ENCODE results near the gene ACOT6. TPM values are rescaled to one million over a fixed set of nuclear protein-coding genes. Genes with fewer than 3 reads are reported as not detected.
"Not testable (repeated sequence)": the region's sequence is repeated elsewhere in the genome, so short reads cannot be mapped to it uniquely, and the experiment has no call there.

Gene ACOT6, protein sequence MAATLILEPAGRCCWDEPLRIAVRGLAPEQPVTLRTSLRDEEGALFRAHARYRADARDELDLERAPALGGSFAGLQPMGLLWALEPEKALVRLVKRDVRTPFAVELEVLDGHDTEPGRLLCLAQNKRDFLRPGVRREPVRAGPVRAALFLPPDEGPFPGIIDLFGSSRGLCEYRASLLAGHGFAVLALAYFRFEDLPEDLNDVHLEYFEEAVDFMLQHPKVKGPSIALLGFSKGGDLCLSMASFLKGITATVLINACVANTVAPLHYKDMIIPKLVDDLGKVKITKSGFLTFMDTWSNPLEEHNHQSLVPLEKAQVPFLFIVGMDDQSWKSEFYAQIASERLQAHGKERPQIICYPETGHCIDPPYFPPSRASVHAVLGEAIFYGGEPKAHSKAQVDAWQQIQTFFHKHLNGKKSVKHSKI
- total RNA-seq (2022) (not detected in 2 replicates), Bru-seq, nascent RNA (not detected), BruChase-seq, experiment 1, labeled RNA remaining after a 6-hour chase (not detected), BruChase-seq, experiment 2, labeled RNA remaining after a 2-hour chase (not detected)
- long read RNA-seq = 0 reads

- TF ChIP-seq, protein P1, sequence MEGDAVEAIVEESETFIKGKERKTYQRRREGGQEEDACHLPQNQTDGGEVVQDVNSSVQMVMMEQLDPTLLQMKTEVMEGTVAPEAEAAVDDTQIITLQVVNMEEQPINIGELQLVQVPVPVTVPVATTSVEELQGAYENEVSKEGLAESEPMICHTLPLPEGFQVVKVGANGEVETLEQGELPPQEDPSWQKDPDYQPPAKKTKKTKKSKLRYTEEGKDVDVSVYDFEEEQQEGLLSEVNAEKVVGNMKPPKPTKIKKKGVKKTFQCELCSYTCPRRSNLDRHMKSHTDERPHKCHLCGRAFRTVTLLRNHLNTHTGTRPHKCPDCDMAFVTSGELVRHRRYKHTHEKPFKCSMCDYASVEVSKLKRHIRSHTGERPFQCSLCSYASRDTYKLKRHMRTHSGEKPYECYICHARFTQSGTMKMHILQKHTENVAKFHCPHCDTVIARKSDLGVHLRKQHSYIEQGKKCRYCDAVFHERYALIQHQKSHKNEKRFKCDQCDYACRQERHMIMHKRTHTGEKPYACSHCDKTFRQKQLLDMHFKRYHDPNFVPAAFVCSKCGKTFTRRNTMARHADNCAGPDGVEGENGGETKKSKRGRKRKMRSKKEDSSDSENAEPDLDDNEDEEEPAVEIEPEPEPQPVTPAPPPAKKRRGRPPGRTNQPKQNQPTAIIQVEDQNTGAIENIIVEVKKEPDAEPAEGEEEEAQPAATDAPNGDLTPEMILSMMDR (IDR thresholded peaks at IDR 0.05; ENCODE audit: unreplicated experiment) = no peak
- Mint-ChIP-seq H3K27ac (ENCODE audit: low read depth, unreplicated experiment) (no peak within 1 kb of the TSS), H3K36me3 (ENCODE audit: insufficient read depth, unreplicated experiment) (peaks cover 6% of the 10 kb centered on the region), H3K9me3 (ENCODE audit: unreplicated experiment) (no peaks in the 10 kb centered on the region), H3K4me3 (ENCODE audit: unreplicated experiment) (peak within 1 kb of the TSS; percentile 69), H3K27me3 (ENCODE audit: insufficient read depth, unreplicated experiment) (no peaks in the 10 kb centered on the region), H3K4me1 (ENCODE audit: insufficient read depth, unreplicated experiment) (no peaks in the 10 kb centered on the region)
- intact Hi-C loops (cut with micrococcal nuclease) = no loop called here
- peak; percentile 51 for DNase-seq (ENCODE audit: unreplicated experiment)
- BruUV-seq (replicated peaks) = no TSS peak
- ChIA-PET POLR2A (interaction anchor here (0.9 to 1.6 kb wide), 5 partner anchors 11 to 122 kb away, joined by 3 to 4 read pairs (median 3); partner anchors contain the start of genes ACOT2, DNAL1 and RIOX1), CTCF (interaction anchor here (0.5 to 1.1 kb wide), 3 partner anchors 20 to 165 kb away, joined by 3 read pairs; no protein-coding TSS in a partner anchor)
Observed at GRCh38 chr14:73612339-73613045, at the start of gene ACOT6. Gene ACOT6 (plus strand): TSS chr14:73612517. CDS start chr14:73612572, 55 bp downstream.

- H3K27ac Mint-ChIP-seq (ENCODE audit: low read depth, unreplicated experiment); DNase-seq (ENCODE audit: unreplicated experiment); H3K4me3 Mint-ChIP-seq (ENCODE audit: unreplicated experiment); H3K27me3 Mint-ChIP-seq (ENCODE audit: insufficient read depth, unreplicated experiment); BruUV-seq (replicated peaks); H3K4me1 Mint-ChIP-seq (ENCODE audit: insufficient read depth, unreplicated experiment); intact Hi-C loops (cut with micrococcal nuclease); CTCF ChIA-PET; H3K36me3 Mint-ChIP-seq (ENCODE audit: insufficient read depth, unreplicated experiment); H3K9me3 Mint-ChIP-seq (ENCODE audit: unreplicated experiment): not testable (repeated sequence)
- POLR2A ChIA-PET = interaction anchor here (0.7 kb wide), 1 partner anchor 57 kb away, joined by 3 read pairs; no protein-coding TSS in a partner anchor
Observed at GRCh38 chr14:73562696-73563095, 49.6 kb upstream of the ACOT6 start.

- POLR2A ChIA-PET = interaction anchor here (0.6 to 4.8 kb wide), 4 partner anchors 39 to 262 kb away, joined by 3 to 33 read pairs (median 3); no protein-coding TSS in a partner anchor
- intact Hi-C loops (cut with micrococcal nuclease) = loop anchor here (5.0 kb wide), 1 partner anchor 39 kb away; no protein-coding TSS in a partner anchor
- not testable (repeated sequence) for H3K4me3 Mint-ChIP-seq (ENCODE audit: unreplicated experiment); DNase-seq (ENCODE audit: unreplicated experiment); H3K27me3 Mint-ChIP-seq (ENCODE audit: insufficient read depth, unreplicated experiment); H3K4me1 Mint-ChIP-seq (ENCODE audit: insufficient read depth, unreplicated experiment); H3K9me3 Mint-ChIP-seq (ENCODE audit: unreplicated experiment); BruUV-seq (replicated peaks); H3K27ac Mint-ChIP-seq (ENCODE audit: low read depth, unreplicated experiment)
- H3K36me3 Mint-ChIP-seq (ENCODE audit: insufficient read depth, unreplicated experiment) = peaks cover 15% of the 10 kb centered on the region
- CTCF ChIA-PET = interaction anchor here (0.6 kb wide), 1 partner anchor 40 kb away, joined by 4 read pairs; no protein-coding TSS in a partner anchor
Observed at GRCh38 chr14:73566431-73566830, 45.9 kb upstream of the ACOT6 start.

- H3K9me3 Mint-ChIP-seq (ENCODE audit: unreplicated experiment); DNase-seq (ENCODE audit: unreplicated experiment); H3K4me1 Mint-ChIP-seq (ENCODE audit: insufficient read depth, unreplicated experiment); H3K27ac Mint-ChIP-seq (ENCODE audit: low read depth, unreplicated experiment); BruUV-seq (replicated peaks); H3K27me3 Mint-ChIP-seq (ENCODE audit: insufficient read depth, unreplicated experiment): not testable (repeated sequence)
- CTCF ChIA-PET = interaction anchor here (0.6 to 0.7 kb wide), 2 partner anchors 40 to 96 kb away, joined by 3 to 4 read pairs; no protein-coding TSS in a partner anchor
- intact Hi-C loops (cut with micrococcal nuclease) = loop anchor here (5.0 kb wide), 1 partner anchor 40 kb away; no protein-coding TSS in a partner anchor
- POLR2A ChIA-PET = interaction anchor here (0.7 to 4.8 kb wide), 6 partner anchors 10 to 75 kb away, joined by 3 to 33 read pairs (median 4); no protein-coding TSS in a partner anchor
- Mint-ChIP-seq H3K36me3 (ENCODE audit: insufficient read depth, unreplicated experiment) (peaks cover 10% of the 10 kb centered on the region), H3K4me3 (ENCODE audit: unreplicated experiment) (peak overlapping the region; percentile 93)
Observed at GRCh38 chr14:73566935-73567334, 45.4 kb upstream of the ACOT6 start.

DNA sequence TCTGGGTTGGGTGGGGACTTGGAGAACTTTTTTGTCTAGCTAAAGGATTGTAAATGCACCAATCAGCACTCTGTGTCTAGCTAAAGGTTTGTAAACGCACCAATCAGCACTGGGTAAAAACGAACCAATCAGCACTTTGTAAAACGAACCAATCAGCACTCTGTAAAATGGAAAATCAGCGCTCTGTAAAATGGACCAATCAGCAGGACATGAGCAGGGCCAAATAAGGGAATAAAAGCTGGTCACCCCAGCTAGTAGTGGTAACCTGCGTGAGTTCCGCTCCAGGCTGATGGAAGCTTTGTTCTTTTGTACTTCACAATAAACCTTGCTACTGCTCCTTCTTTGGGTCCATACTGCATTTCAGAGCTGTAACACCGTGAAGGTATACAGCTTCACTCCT lies 45.0 kb upstream of the ACOT6 start:
- no TSS peak for BruUV-seq (replicated peaks)
- Mint-ChIP-seq H3K4me1 (ENCODE audit: insufficient read depth, unreplicated experiment) (peaks cover 9% of the 10 kb centered on the region), H3K4me3 (ENCODE audit: unreplicated experiment) (peak overlapping the region; percentile 93), H3K27me3 (ENCODE audit: insufficient read depth, unreplicated experiment) (no peaks in the 10 kb centered on the region), H3K36me3 (ENCODE audit: insufficient read depth, unreplicated experiment) (peaks cover 9% of the 10 kb centered on the region), H3K9me3 (ENCODE audit: unreplicated experiment) (no peaks in the 10 kb centered on the region), H3K27ac (ENCODE audit: low read depth, unreplicated experiment) (no peak overlapping the region)
- intact Hi-C loops (cut with micrococcal nuclease) = loop anchor here (5.0 kb wide), 1 partner anchor 40 kb away; no protein-coding TSS in a partner anchor
- no peak for DNase-seq (ENCODE audit: unreplicated experiment)
- POLR2A ChIA-PET = interaction anchor here (0.7 to 4.8 kb wide), 6 partner anchors 10 to 76 kb away, joined by 3 to 33 read pairs (median 4); no protein-coding TSS in a partner anchor
- TF ChIP-seq, protein P1 (IDR thresholded peaks at IDR 0.05; ENCODE audit: unreplicated experiment) = no peak
- CTCF ChIA-PET = interaction anchor here (0.7 kb wide), 1 partner anchor 97 kb away, joined by 3 read pairs; no protein-coding TSS in a partner anchor
